GM18951 (cell line): ENCODE data around the gene STRN4.
"Not testable (repeated sequence)": the region's sequence is repeated elsewhere in the genome, so short reads cannot be mapped to it uniquely, and the experiment has no call there.

Experiments used
- POLR2A ChIP-seq: IDR thresholded peaks from 4 replicates; pipeline ENCODE4 v1.6.1; 2011; ENCODE audit warnings: mild to moderate bottlenecking; ENCODE audit not compliant: insufficient read length, insufficient read depth; ENCODE audit errors: extremely low read depth
- in situ Hi-C: fragments of 300-500 bp; cut with MboI; formaldehyde crosslinking; loops from one replicate; pipeline ENCODE4 v1.12.0; 2022; ENCODE audit warnings: low sequenced_read_pairs, mixed read lengths, inconsistent platforms; ENCODE audit not compliant: unreplicated experiment

STRN4 gene

GRCh38 chr19:46784262-46785053, 38.2 kb upstream of the STRN4 start:
- peak; percentile 53 for TF ChIP-seq POLR2A
- in situ Hi-C loops, result no loop called here

GRCh38 chr19:46783670-46784069, 37.4 kb upstream of the STRN4 start:
- in situ Hi-C loops, result no loop called here
- no peak for TF ChIP-seq POLR2A

- TF ChIP-seq POLR2A, result no peak
- in situ Hi-C loops, result no loop called here
Observed at GRCh38 chr19:46782355-46783019, 36.2 kb upstream of the STRN4 start.

- in situ Hi-C loops, result not testable (repeated sequence)
Observed at GRCh38 chr19:46777956-46778645, 31.9 kb upstream of the STRN4 start.

GRCh38 chr19:46776927-46777911, 31.0 kb upstream of the STRN4 start:
- no peak for TF ChIP-seq POLR2A
- in situ Hi-C loops, result no loop called here

- in situ Hi-C loops, result no loop called here
- no peak for TF ChIP-seq POLR2A
Observed at GRCh38 chr19:46775642-46776258, 29.5 kb upstream of the STRN4 start.

GRCh38 chr19:46773018-46773399, 26.8 kb upstream of the STRN4 start:
- in situ Hi-C loops, result loop anchor here (25.0 kb wide), 1 partner anchor 214 kb away; no protein-coding TSS in a partner anchor
- no peak for TF ChIP-seq POLR2A

GRCh38 chr19:46772170-46773017, 26.1 kb upstream of the STRN4 start:
- TF ChIP-seq POLR2A, result no peak
- in situ Hi-C loops, result loop anchor here (25.0 kb wide), 1 partner anchor 215 kb away; no protein-coding TSS in a partner anchor

GRCh38 chr19:46768746-46769145, 22.5 kb upstream of the STRN4 start:
- in situ Hi-C loops, result loop anchor here (25.0 kb wide), 1 partner anchor 219 kb away; no protein-coding TSS in a partner anchor

- in situ Hi-C loops, result loop anchor here (25.0 kb wide), 1 partner anchor 221 kb away; no protein-coding TSS in a partner anchor
- TF ChIP-seq POLR2A, result no peak
Observed at GRCh38 chr19:46766569-46767317, 20.5 kb upstream of the STRN4 start.

GRCh38 chr19:46764817-46765291, 18.6 kb upstream of the STRN4 start:
- in situ Hi-C loops, result loop anchor here (25.0 kb wide), 1 partner anchor 222 kb away; no protein-coding TSS in a partner anchor
- no peak for TF ChIP-seq POLR2A
